Trophoblast cell (in vitro differentiated cells and primary cell): ENCODE data around the gene ZNF407.

ENCODE experiments used
- DNase-seq, 2 donors: peaks; one replicate each; pipeline ENCODE4 v3.0.0-alpha.2; 2016
- H2AFZ ChIP-seq: 2 replicates; pipeline ENCODE4 v1.6.1; 2013; ENCODE audit warnings: low read length, moderate library complexity, mild to moderate bottlenecking; ENCODE audit not compliant: insufficient read depth, poor library complexity
- H2AK5ac ChIP-seq: 2 replicates; pipeline ENCODE4 v1.6.1; 2013; ENCODE audit warnings: mild to moderate bottlenecking, low read length
- H2BK120ac ChIP-seq: 2 replicates; pipeline ENCODE4 v1.6.1; 2013; ENCODE audit warnings: low read length, mild to moderate bottlenecking, moderate library complexity; ENCODE audit not compliant: insufficient read depth, poor library complexity
- H2BK12ac ChIP-seq: 2 replicates; pipeline ENCODE4 v1.6.1; 2013; ENCODE audit warnings: mild to moderate bottlenecking, low read length, moderate library complexity
- H2BK5ac ChIP-seq: 2 replicates; pipeline ENCODE4 v1.6.1; 2013; ENCODE audit warnings: low read length, low read depth, moderate library complexity, mild to moderate bottlenecking; ENCODE audit not compliant: poor library complexity
- H3K14ac ChIP-seq: 2 replicates; pipeline ENCODE4 v1.6.1; 2013; ENCODE audit warnings: mild to moderate bottlenecking, low read length
- H3K18ac ChIP-seq: 2 replicates; pipeline ENCODE4 v1.6.1; 2013; ENCODE audit warnings: mild to moderate bottlenecking, low read length
- H3K23ac ChIP-seq: 2 replicates; pipeline ENCODE4 v1.6.1; 2013; ENCODE audit warnings: low read length
- H3K27ac ChIP-seq: 2 replicates; pipeline ENCODE4 v1.5.1; 2013; ENCODE audit warnings: low read depth, mild to moderate bottlenecking, inconsistent platforms, low read length, moderate library complexity
- H3K27me3 ChIP-seq: 2 replicates; pipeline ENCODE4 v1.6.1; 2013; ENCODE audit warnings: inconsistent platforms, mild to moderate bottlenecking, low read length, moderate library complexity; ENCODE audit not compliant: insufficient read depth
- H3K36me3 ChIP-seq, 2 experiments: 1 replicate in 1 of 2; 2 replicates in 1 of 2; pipeline ENCODE4 v1.6.1; 2013; ENCODE audit warnings: low read length in 2 of 2, mild to moderate bottlenecking in 2 of 2, moderate library complexity in 1 of 2; ENCODE audit not compliant: insufficient read depth in 2 of 2, control insufficient read depth in 1 of 2
- H3K4ac ChIP-seq: 2 replicates; pipeline ENCODE4 v1.6.1; 2013; ENCODE audit warnings: low read depth, mild to moderate bottlenecking, low read length, moderate library complexity
- H3K4me1 ChIP-seq, 2 experiments: 1 replicate in 1 of 2; 2 replicates in 1 of 2; pipeline ENCODE4 v1.6.1; 2013; ENCODE audit warnings: low read length in 2 of 2, mild to moderate bottlenecking in 2 of 2, moderate library complexity in 1 of 2; ENCODE audit not compliant: insufficient read depth in 2 of 2, control insufficient read depth in 1 of 2
- H3K4me2 ChIP-seq: 2 replicates; pipeline ENCODE4 v1.6.1; 2013; ENCODE audit warnings: inconsistent platforms, mild to moderate bottlenecking, low read length, moderate library complexity
- H3K4me3 ChIP-seq: 2 replicates; pipeline ENCODE4 v1.5.1; 2013; ENCODE audit warnings: mild to moderate bottlenecking, low read depth, low read length, inconsistent platforms
- H3K79me1 ChIP-seq: one replicate; pipeline ENCODE4 v1.6.1; 2013; ENCODE audit warnings: low read length
- H3K79me2 ChIP-seq: 2 replicates; pipeline ENCODE4 v1.6.1; 2013; ENCODE audit warnings: low read length, mild to moderate bottlenecking; ENCODE audit not compliant: control insufficient read depth, insufficient read depth, poor library complexity
- H3K9ac ChIP-seq: 2 replicates; pipeline ENCODE4 v1.6.1; 2013; ENCODE audit warnings: mild to moderate bottlenecking, low read length
- H3K9me3 ChIP-seq: 2 replicates; pipeline ENCODE4 v1.6.1; 2013; ENCODE audit warnings: low read depth, mild to moderate bottlenecking, control low read depth, inconsistent platforms, low read length; ENCODE audit not compliant: insufficient read depth
- H4K12ac ChIP-seq: 2 replicates; pipeline ENCODE4 v1.6.1; 2013; ENCODE audit warnings: low read depth, mild to moderate bottlenecking, low read length, moderate library complexity
- H4K8ac ChIP-seq: 2 replicates; pipeline ENCODE4 v1.6.1; 2013; ENCODE audit warnings: low read depth, mild to moderate bottlenecking, low read length, moderate library complexity
- H4K91ac ChIP-seq: one replicate; pipeline ENCODE4 v1.6.1; 2013; ENCODE audit warnings: low read depth, mild to moderate bottlenecking, low read length, moderate library complexity
- WGBS: extraction: QIAGEN DNeasy Blood & Tissue Kit; methylation state at CpG from one replicate; pipeline ENCODE4 v1.1.7; 2013; ENCODE audit warnings: missing lambda C conversion rate; ENCODE audit not compliant: insufficient read length, insufficient coverage; ENCODE audit errors: extremely low coverage; 5-methylcytosine and 5-hydroxymethylcytosine counted together

ZNF407 gene

DNA sequence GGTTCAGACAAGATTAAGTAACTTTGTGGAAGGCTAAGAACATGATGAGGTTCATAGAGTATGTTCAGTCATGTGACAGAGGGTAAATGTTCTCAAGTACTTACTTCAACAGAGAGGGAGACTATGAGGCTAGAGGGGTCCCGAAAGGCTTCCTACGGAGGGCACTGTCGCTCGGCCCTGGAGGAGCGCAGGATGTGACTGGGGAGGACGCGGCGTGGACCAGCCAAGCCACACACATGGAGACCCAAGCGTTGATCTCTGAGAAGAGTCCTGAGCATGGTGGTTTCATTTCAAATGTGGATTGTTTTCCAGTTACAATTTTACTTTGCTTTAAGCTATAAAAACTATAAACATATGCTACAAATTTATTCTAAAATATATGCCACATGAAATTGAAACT lies 383.8 kb downstream of the ZNF407 start:
- Histone ChIP-seq H4K8ac (no peak overlapping the region), H3K79me1 (no peaks in the 10 kb centered on the region), H3K4me3 (no peak overlapping the region), H4K12ac (no peak overlapping the region), H2BK120ac (no peak overlapping the region), H3K79me2 (no peaks in the 10 kb centered on the region), H3K27ac (no peak overlapping the region), H3K27me3 (no peaks in the 10 kb centered on the region), H3K4me1 (peaks cover 0 to 4% of the 10 kb centered on the region in 2 experiments), H3K14ac (no peak overlapping the region), H3K4me2 (no peak overlapping the region), H3K4ac (no peak overlapping the region), H3K23ac (no peak overlapping the region), H2BK12ac (no peak overlapping the region), H3K18ac (no peak overlapping the region), H2BK5ac (no peak overlapping the region), H3K36me3 (no peaks in the 10 kb centered on the region), H2AK5ac (no peak overlapping the region), H4K91ac (no peak overlapping the region), H3K9ac (no peak overlapping the region), H2AFZ (no peak overlapping the region), H3K9me3 (peaks cover 2% of the 10 kb centered on the region)
- no CpG with 5 or more reads among the region's 9 CpGs for WGBS
- DNase-seq = no peak

DNA sequence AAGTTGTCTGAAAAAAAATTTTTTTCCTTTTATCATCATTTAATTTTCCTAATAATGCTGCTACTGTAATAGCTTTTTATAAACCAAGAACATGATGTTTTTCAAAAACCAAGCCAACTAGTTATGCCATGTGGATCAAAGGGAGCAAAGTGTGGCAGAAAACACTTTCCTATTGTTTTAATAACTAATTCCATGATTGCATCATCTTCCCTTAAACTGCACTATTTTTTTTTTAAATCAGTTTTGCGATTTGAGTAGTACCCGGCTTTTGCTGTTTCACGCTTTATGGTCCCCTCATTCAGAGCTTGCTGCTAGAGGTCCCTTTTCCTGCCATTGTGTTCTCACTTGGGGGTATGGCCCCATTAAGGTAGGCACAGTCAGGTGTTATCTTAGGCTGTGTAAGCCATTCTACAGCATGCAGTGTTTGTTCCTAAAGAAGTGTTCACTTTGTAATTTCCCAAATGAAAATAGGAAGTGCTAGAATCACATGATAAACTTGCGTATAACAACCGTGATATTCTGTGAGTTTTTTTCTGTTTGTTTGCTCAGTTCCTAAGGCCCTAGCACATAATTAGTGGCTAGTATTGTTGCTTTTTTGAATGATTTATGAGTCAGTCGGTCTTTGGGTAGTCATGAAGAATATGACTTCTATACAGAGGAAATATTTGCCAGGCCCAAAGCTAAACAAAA lies 385.4 kb downstream of the ZNF407 start:
- Histone ChIP-seq H2AFZ (no peak overlapping the region), H3K4me1 (no peaks in the 10 kb centered on the region), H4K8ac (no peak overlapping the region), H3K4ac (no peak overlapping the region), H3K79me2 (no peaks in the 10 kb centered on the region), H2BK12ac (no peak overlapping the region), H2AK5ac (no peak overlapping the region), H3K23ac (no peak overlapping the region), H3K36me3 (no peaks in the 10 kb centered on the region), H3K4me3 (no peak overlapping the region), H3K4me2 (no peak overlapping the region), H2BK5ac (no peak overlapping the region), H4K91ac (no peak overlapping the region), H3K27ac (no peak overlapping the region), H3K79me1 (no peaks in the 10 kb centered on the region), H2BK120ac (no peak overlapping the region), H3K18ac (no peak overlapping the region), H3K27me3 (no peaks in the 10 kb centered on the region), H3K9ac (no peak overlapping the region), H4K12ac (no peak overlapping the region), H3K9me3 (peaks cover 2% of the 10 kb centered on the region), H3K14ac (no peak overlapping the region)
- WGBS = no CpG with 5 or more reads among the region's 6 CpGs
- peak in 1 of 2 donors; percentile 38 for DNase-seq

DNA sequence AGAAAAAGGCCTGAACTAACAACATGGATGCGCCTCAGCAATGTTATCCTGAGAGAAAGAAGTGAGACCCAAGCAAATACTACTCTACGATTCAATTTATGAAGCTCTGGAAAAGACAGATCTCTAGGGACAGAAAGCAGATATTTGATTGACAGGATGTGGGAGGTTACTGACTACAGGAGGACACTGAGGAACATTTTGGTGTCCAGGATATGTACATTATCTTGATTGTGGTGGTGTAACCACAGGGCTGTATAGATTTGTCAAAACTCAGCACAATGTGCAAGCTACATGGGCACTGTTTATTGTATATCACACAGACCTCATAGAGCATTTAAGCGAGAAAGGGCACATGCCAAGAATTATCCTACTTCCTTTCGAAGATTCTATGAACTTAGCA lies 391.5 kb downstream of the ZNF407 start:
- no CpG with 5 or more reads among the region's 4 CpGs for whole genome bisulfite sequencing
- H3K4me2 ChIP-seq = no peak overlapping the region

DNA sequence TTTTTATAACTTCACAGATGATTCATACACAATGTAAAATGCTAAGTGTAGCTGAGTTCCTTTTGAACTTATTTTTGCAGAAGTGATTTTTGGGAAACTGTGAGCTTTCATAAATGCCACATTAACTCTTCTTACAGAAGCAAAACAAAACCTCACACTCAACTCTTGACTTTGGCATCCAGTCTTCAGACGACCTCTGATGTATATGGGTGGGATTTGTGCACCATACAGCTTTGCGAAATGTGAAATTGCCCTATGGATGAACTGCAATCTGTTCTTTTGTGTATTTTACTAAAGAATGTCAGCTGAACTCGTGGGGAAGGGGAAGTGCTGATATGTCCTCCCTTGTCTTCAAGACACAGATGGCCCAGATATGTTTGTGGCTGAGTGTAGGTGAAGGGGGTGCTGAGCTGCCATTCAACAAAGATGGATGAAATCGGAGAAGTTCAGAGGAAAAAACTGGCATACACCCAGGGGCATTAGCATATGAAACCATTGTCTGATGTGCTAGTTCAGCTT lies 393.0 kb downstream of the ZNF407 start:
- Histone ChIP-seq H3K27ac (no peak overlapping the region), H2BK120ac (no peak overlapping the region), H3K79me2 (no peaks in the 10 kb centered on the region), H3K18ac (no peak overlapping the region), H3K27me3 (no peaks in the 10 kb centered on the region), H2AK5ac (no peak overlapping the region), H3K23ac (no peak overlapping the region), H3K36me3 (no peaks in the 10 kb centered on the region), H3K4me2 (no peak overlapping the region), H3K79me1 (no peaks in the 10 kb centered on the region), H2BK12ac (no peak overlapping the region), H3K4ac (no peak overlapping the region), H4K8ac (no peak overlapping the region), H4K12ac (no peak overlapping the region), H3K9ac (no peak overlapping the region), H3K4me3 (no peak overlapping the region), H2AFZ (no peak overlapping the region), H4K91ac (no peak overlapping the region), H2BK5ac (no peak overlapping the region), H3K14ac (no peak overlapping the region), H3K4me1 (no peaks in the 10 kb centered on the region), H3K9me3 (no peaks in the 10 kb centered on the region)
- peak in 1 of 2 donors; percentile 4 for DNase-seq
- no CpG with 5 or more reads among the region's 4 CpGs for WGBS

More for the DNA sequence above, 391.5 kb downstream of the ZNF407 start:
- H3K36me3 ChIP-seq = no peaks in the 10 kb centered on the region
- H3K79me1 ChIP-seq = no peaks in the 10 kb centered on the region
- H2BK12ac ChIP-seq = no peak overlapping the region
- H2BK120ac ChIP-seq = no peak overlapping the region
- no peak overlapping the region for H3K27ac ChIP-seq
- H3K9ac ChIP-seq = no peak overlapping the region
- DNase-seq = no peak
- H3K4ac ChIP-seq = no peak overlapping the region
- H4K8ac ChIP-seq = no peak overlapping the region
- H3K18ac ChIP-seq = no peak overlapping the region
- H3K14ac ChIP-seq = no peak overlapping the region
- H3K4me3 ChIP-seq = no peak overlapping the region
- no peak overlapping the region for H2BK5ac ChIP-seq
- no peaks in the 10 kb centered on the region for H3K4me1 ChIP-seq
- H3K27me3 ChIP-seq = no peaks in the 10 kb centered on the region
- no peak overlapping the region for H2AFZ ChIP-seq
- H2AK5ac ChIP-seq = no peak overlapping the region
- no peaks in the 10 kb centered on the region for H3K79me2 ChIP-seq
- H3K9me3 ChIP-seq = no peaks in the 10 kb centered on the region
- H4K91ac ChIP-seq = no peak overlapping the region
- no peak overlapping the region for H3K23ac ChIP-seq
- no peak overlapping the region for H4K12ac ChIP-seq
